ENCODE results near the gene DDX4.
"Not testable (repeated sequence)": the region's sequence is repeated elsewhere in the genome, so short reads cannot be mapped to it uniquely, and the experiment has no call there.

The DDX4 gene

GRCh38 chr5:55706230-55706629, 31.6 kb upstream of the DDX4 start:
- no peak overlapping the region for H2AFZ ChIP-seq (ENCODE audit: low read length, unreplicated experiment)
- no peak overlapping the region for H3K4me3 ChIP-seq (ENCODE audit: low read depth, low read length)
- H3K27me3 ChIP-seq (ENCODE audit: insufficient read depth, low read length) = no peaks in the 10 kb centered on the region
- H3K27ac ChIP-seq (ENCODE audit: low read depth, low read length) = no peak overlapping the region
- peaks cover 1% of the 10 kb centered on the region for H3K79me2 ChIP-seq (ENCODE audit: control insufficient read depth, insufficient read depth, low read length, unreplicated experiment)
- peaks cover 5% of the 10 kb centered on the region for H3K4me1 ChIP-seq (ENCODE audit: control insufficient read depth, insufficient read depth, low read length, unreplicated experiment)
- H3K36me3 ChIP-seq (ENCODE audit: insufficient read depth, low read length) = peaks cover 4% of the 10 kb centered on the region; the same call in 1 of the 2 replicates

GRCh38 chr5:55708732-55709131, 29.1 kb upstream of the DDX4 start:
- Histone ChIP-seq H2AFZ (ENCODE audit: low read length, unreplicated experiment) (no peak overlapping the region), H3K27me3 (ENCODE audit: insufficient read depth, low read length) (no peaks in the 10 kb centered on the region), H3K27ac (ENCODE audit: low read depth, low read length) (no peak overlapping the region), H3K79me2 (ENCODE audit: control insufficient read depth, insufficient read depth, low read length, unreplicated experiment) (peaks cover 7% of the 10 kb centered on the region), H3K4me3 (ENCODE audit: low read depth, low read length) (no peak overlapping the region), H3K4me1 (ENCODE audit: control insufficient read depth, insufficient read depth, low read length, unreplicated experiment) (peaks cover 5% of the 10 kb centered on the region), H3K36me3 (ENCODE audit: insufficient read depth, low read length) (peaks cover 4% of the 10 kb centered on the region; the same call in 1 of the 2 replicates)

GRCh38 chr5:55711507-55712022, 26.3 kb upstream of the DDX4 start:
- Histone ChIP-seq H3K4me3 (ENCODE audit: low read depth, low read length) (peak overlapping the region; percentile 98), H3K79me2 (ENCODE audit: control insufficient read depth, insufficient read depth, low read length, unreplicated experiment) (peaks cover 7% of the 10 kb centered on the region), H3K4me1 (ENCODE audit: control insufficient read depth, insufficient read depth, low read length, unreplicated experiment) (peaks cover 5% of the 10 kb centered on the region), H2AFZ (ENCODE audit: low read length, unreplicated experiment) (peak overlapping the region; percentile 94), H3K36me3 (ENCODE audit: insufficient read depth, low read length) (peaks cover 4% of the 10 kb centered on the region; the same call in 1 of the 2 replicates), H3K27ac (ENCODE audit: low read depth, low read length) (no peak overlapping the region), H3K27me3 (ENCODE audit: insufficient read depth, low read length) (no peaks in the 10 kb centered on the region)

- Histone ChIP-seq H3K27ac (ENCODE audit: low read depth, low read length) (no peak within 1 kb of the TSS), H3K79me2 (ENCODE audit: control insufficient read depth, insufficient read depth, low read length, unreplicated experiment) (peaks cover 7% of the 10 kb centered on the region), H3K4me1 (ENCODE audit: control insufficient read depth, insufficient read depth, low read length, unreplicated experiment) (peaks cover 5% of the 10 kb centered on the region), H3K27me3 (ENCODE audit: insufficient read depth, low read length) (no peaks in the 10 kb centered on the region), H3K4me3 (ENCODE audit: low read depth, low read length) (peak within 1 kb of the TSS; percentile 98), H2AFZ (ENCODE audit: low read length, unreplicated experiment) (peak within 1 kb of the TSS; percentile 95), H3K36me3 (ENCODE audit: insufficient read depth, low read length) (peaks cover 4% of the 10 kb centered on the region; the same call in 1 of the 2 replicates)
These were observed 25.6 kb upstream of the DDX4 start, which contains the start of gene SLC38A9 for GRCh38 chr5:55712023-55712859. Gene SLC38A9, minus strand, starts transcription at chr5:55712324. Its CDS starts 14,366 bp downstream, at chr5:55697958.

- no peaks in the 10 kb centered on the region for H3K27me3 ChIP-seq (ENCODE audit: insufficient read depth, low read length)
- H3K4me3 ChIP-seq (ENCODE audit: low read depth, low read length) = no peak overlapping the region
- H2AFZ ChIP-seq (ENCODE audit: low read length, unreplicated experiment) = no peak overlapping the region
- H3K27ac ChIP-seq (ENCODE audit: low read depth, low read length) = no peak overlapping the region
- peaks cover 7% of the 10 kb centered on the region for H3K79me2 ChIP-seq (ENCODE audit: control insufficient read depth, insufficient read depth, low read length, unreplicated experiment)
- H3K36me3 ChIP-seq (ENCODE audit: insufficient read depth, low read length) = no peaks in the 10 kb centered on the region
- H3K4me1 ChIP-seq (ENCODE audit: control insufficient read depth, insufficient read depth, low read length, unreplicated experiment) = peaks cover 4% of the 10 kb centered on the region
These were observed 24.0 kb upstream of the DDX4 start for GRCh38 chr5:55713871-55714270.

GRCh38 chr5:55714339-55714738, 23.5 kb upstream of the DDX4 start:
- Histone ChIP-seq H2AFZ (ENCODE audit: low read length, unreplicated experiment) (no peak overlapping the region), H3K36me3 (ENCODE audit: insufficient read depth, low read length) (no peaks in the 10 kb centered on the region), H3K27me3 (ENCODE audit: insufficient read depth, low read length) (no peaks in the 10 kb centered on the region), H3K79me2 (ENCODE audit: control insufficient read depth, insufficient read depth, low read length, unreplicated experiment) (peaks cover 7% of the 10 kb centered on the region), H3K4me3 (ENCODE audit: low read depth, low read length) (no peak overlapping the region), H3K27ac (ENCODE audit: low read depth, low read length) (no peak overlapping the region), H3K4me1 (ENCODE audit: control insufficient read depth, insufficient read depth, low read length, unreplicated experiment) (no peaks in the 10 kb centered on the region)

- Histone ChIP-seq H3K27ac (ENCODE audit: low read depth, low read length) (no peak overlapping the region), H2AFZ (ENCODE audit: low read length, unreplicated experiment) (no peak overlapping the region), H3K79me2 (ENCODE audit: control insufficient read depth, insufficient read depth, low read length, unreplicated experiment) (peaks cover 7% of the 10 kb centered on the region), H3K36me3 (ENCODE audit: insufficient read depth, low read length) (no peaks in the 10 kb centered on the region), H3K4me1 (ENCODE audit: control insufficient read depth, insufficient read depth, low read length, unreplicated experiment) (no peaks in the 10 kb centered on the region), H3K4me3 (ENCODE audit: low read depth, low read length) (no peak overlapping the region), H3K27me3 (ENCODE audit: insufficient read depth, low read length) (no peaks in the 10 kb centered on the region)
These were observed 23.1 kb upstream of the DDX4 start for GRCh38 chr5:55714749-55715148.

GRCh38 chr5:55715519-55716078, 22.3 kb upstream of the DDX4 start:
- Histone ChIP-seq H3K79me2 (ENCODE audit: control insufficient read depth, insufficient read depth, low read length, unreplicated experiment) (peaks cover 7% of the 10 kb centered on the region), H3K27ac (ENCODE audit: low read depth, low read length) (no peak overlapping the region), H3K36me3 (ENCODE audit: insufficient read depth, low read length) (no peaks in the 10 kb centered on the region), H2AFZ (ENCODE audit: low read length, unreplicated experiment) (no peak overlapping the region), H3K4me1 (ENCODE audit: control insufficient read depth, insufficient read depth, low read length, unreplicated experiment) (no peaks in the 10 kb centered on the region), H3K27me3 (ENCODE audit: insufficient read depth, low read length) (no peaks in the 10 kb centered on the region), H3K4me3 (ENCODE audit: low read depth, low read length) (no peak overlapping the region)

GRCh38 chr5:55719026-55719425, 18.8 kb upstream of the DDX4 start:
- not testable (repeated sequence) for H3K4me1 ChIP-seq (ENCODE audit: control insufficient read depth, insufficient read depth, low read length, unreplicated experiment); H3K27me3 ChIP-seq (ENCODE audit: insufficient read depth, low read length); H2AFZ ChIP-seq (ENCODE audit: low read length, unreplicated experiment); H3K79me2 ChIP-seq (ENCODE audit: control insufficient read depth, insufficient read depth, low read length, unreplicated experiment); H3K27ac ChIP-seq (ENCODE audit: low read depth, low read length); H3K36me3 ChIP-seq (ENCODE audit: insufficient read depth, low read length); H3K4me3 ChIP-seq (ENCODE audit: low read depth, low read length)

- Histone ChIP-seq H3K27ac (ENCODE audit: low read depth, low read length) (no peak overlapping the region), H3K4me1 (ENCODE audit: control insufficient read depth, insufficient read depth, low read length, unreplicated experiment) (no peaks in the 10 kb centered on the region), H3K36me3 (ENCODE audit: insufficient read depth, low read length) (no peaks in the 10 kb centered on the region), H3K79me2 (ENCODE audit: control insufficient read depth, insufficient read depth, low read length, unreplicated experiment) (no peaks in the 10 kb centered on the region), H3K27me3 (ENCODE audit: insufficient read depth, low read length) (no peaks in the 10 kb centered on the region), H2AFZ (ENCODE audit: low read length, unreplicated experiment) (no peak overlapping the region), H3K4me3 (ENCODE audit: low read depth, low read length) (no peak overlapping the region)
These were observed 17.6 kb upstream of the DDX4 start for GRCh38 chr5:55720188-55720703.

Measured in ACC112 (cell line).